Liver (tissue), 3 donors: ENCODE data around the gene IFRD2.

Source experiments
- CTCF ChIP-seq: fragments of 150-350 bp; IDR thresholded peaks from 2 replicates; pipeline ENCODE4 v1.5.1; 2017; ENCODE audit warnings: improper control_type of control experiment, low read depth, low read length; ENCODE audit not compliant: missing input control
- TAF1 ChIP-seq: conservative IDR thresholded peaks from 2 replicates; pipeline ENCODE4 v1.6.1; 2016; ENCODE audit warnings: antibody characterized with exemption, mild to moderate bottlenecking
- YY1 ChIP-seq: IDR thresholded peaks from 2 replicates; pipeline ENCODE4 v1.6.1; 2016; ENCODE audit warnings: antibody characterized with exemption, mild to moderate bottlenecking
- donor health status: healthy.
- donor health status: healthy.

DNA sequence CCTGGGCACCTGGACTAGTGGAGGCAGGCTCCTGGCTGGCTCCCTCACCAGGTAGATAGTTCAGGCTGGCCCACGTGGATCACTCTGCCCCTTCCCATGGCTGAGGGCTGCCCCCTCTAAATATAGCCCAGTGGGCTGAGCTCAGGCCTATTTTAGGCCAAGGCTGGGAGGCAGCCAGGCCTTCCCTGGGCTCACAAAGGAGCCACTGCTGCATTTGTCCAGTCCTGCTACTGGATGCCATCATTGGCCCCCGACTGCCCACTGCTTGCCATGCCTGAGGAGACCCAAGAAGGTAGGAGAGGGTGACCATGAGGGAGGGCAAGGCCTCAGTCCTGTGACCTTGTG lies 13.4 kb downstream of the IFRD2 start, which contains the start of gene LSMEM2:
- TF ChIP-seq YY1, result no peak
- TF ChIP-seq CTCF, result no peak
- no peak for TF ChIP-seq TAF1
